ENCODE data around the gene CLDN17.
A peak's percentile ranks its signal among the peaks of the same experiment; 100 is the strongest.

CLDN17 gene, protein sequence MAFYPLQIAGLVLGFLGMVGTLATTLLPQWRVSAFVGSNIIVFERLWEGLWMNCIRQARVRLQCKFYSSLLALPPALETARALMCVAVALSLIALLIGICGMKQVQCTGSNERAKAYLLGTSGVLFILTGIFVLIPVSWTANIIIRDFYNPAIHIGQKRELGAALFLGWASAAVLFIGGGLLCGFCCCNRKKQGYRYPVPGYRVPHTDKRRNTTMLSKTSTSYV

DNA sequence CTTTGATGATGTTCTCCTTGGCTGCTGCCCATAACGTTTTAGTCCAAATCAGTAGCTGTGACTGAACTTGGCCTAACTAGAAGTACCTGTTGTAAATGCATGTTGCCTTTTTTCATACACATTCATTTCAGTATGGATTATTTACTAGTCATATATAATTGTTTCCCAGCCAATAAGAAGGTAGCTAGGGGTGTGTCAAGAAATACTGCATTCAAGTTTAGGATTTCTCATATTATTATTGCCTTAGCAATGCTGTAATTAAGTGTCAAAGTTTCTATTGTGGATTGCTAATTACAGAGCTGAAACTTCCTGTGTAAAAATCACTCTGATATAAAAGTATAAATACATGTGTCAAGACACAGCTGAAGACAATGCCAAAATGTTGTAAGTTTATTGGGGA is at the start of gene CLDN17:
CLDN17 (minus strand) TSS at position 101 of the 400 bp plus-strand sequence. CDS start 188 bp downstream, outside the sequence.
- no peak for DNase-seq

DNA sequence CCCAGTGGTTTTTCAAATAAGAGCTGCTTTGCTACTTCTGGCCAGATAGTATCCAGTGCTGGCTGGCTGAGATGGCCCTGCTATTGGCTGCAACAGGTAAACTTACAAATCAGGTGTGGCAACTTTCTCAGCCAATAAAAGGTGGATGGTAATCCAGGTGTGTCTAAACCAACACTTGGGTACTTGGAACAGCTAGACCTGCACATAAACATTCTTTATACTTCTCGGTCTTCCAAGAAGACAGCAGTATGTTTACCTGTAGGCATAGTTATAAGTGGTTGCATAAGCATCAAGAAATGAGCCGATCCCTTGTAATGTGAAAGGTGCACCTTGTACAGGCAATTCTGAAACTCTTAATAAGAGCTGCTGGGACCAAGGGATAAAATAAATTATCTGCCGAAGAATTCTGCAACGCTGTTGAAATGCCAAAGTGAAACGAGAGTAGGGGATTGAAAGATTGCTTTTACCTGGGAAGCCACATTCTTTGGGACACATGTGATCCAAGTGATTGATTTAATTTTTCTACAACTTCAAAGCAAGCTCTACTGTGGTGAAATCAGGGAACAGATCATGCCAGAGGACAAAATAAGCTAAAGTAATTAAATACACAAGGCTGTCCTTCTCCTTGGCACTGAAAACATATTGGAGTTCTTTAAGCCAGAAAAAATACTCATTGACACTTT is 49.6 kb upstream of the CLDN17 start, which contains the start of gene CLDN8:
CLDN8 (minus strand) TSS at position 57 of the 683 bp plus-strand sequence. CDS start 172 bp downstream, outside the sequence.
- DNase-seq = no peak

DNA sequence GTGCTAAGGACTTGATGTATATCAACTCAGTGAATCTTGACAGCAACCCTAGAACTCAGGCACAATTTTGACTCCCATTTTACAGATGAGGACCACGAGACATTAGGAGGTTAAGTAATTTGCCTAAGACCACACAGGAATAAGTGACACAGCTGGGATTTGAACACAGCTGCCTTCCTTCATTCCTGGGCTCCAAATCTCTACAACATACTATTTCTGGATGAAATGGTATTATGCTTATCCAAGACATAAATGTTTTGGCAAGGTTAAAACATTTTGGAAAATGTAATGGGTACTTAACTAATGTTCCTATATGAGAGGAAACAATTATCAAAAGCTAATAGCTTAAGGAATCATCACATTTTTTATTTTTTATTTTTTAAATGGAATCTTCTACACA is 44.5 kb upstream of the CLDN17 start:
- no peak for DNase-seq

DNA sequence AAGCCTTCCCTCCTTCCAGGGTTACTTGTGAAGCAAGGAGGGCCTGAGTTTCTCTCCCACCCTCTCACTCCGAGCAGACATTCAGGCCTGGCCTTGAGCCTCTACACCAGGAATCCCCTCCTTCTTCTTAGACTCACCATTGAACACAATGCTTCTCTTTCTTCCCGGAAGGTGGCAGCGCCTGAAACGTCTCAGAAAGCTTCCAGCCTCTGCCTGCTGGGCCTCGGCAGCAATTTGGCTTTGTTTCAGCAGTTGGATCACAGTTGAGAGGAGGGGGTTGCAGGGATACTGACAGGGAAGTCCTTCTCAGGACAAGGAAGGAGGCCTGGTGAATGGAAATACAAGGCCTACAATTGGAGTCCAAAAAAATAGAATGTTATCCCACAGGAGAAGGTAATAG is 43.0 kb upstream of the CLDN17 start:
- no peak for DNase-seq

DNA sequence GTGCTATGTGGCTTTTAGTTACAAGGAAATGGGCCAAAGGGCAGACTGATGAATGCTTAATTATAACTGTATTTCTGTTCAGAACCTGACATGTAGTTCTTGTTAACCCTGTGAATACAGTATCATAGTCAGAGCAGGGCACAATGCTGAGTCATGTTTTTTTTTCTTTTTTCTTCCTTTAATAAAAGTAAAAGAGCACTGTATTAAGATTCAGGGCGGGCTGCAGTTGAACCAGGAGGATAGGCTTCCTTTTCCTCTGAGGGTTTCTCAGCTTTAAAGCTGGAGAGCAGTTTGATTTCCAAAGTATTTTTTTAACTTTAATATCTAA is 40.6 kb upstream of the CLDN17 start:
- DNase-seq = no peak

DNA sequence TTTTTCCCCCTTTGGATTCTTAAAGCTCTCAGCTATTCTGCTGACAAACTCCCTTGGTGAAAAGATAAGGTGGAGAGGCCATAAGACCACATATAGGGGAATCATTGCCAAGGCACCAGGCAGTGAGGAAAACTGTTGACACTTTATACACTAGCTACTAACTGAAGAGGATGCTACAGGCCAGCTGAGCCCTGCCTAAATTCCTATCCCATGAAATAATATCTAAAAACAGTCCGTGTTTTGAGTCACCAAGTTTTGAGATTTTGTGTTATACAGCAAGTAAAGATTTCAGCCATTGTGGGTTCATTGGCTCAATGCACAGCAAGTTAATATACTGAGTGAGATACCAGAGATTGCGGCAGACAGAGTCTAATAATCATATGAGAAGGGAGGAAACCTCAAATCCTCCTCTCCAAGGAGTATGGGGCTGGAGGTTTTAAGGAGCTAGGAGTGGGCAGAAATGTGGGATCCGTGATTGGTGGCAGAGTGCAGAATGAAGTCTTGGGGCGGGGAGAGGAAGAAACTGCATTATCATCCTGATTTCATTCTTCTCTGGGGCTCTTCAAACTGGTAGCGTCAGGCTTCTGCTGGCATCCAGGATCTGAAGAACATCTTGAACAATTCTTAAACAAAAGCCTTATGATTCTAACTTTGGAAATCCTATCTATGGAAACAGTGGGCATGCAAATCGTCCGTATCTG is 40.1 kb upstream of the CLDN17 start:
- DNase-seq = no peak

DNA sequence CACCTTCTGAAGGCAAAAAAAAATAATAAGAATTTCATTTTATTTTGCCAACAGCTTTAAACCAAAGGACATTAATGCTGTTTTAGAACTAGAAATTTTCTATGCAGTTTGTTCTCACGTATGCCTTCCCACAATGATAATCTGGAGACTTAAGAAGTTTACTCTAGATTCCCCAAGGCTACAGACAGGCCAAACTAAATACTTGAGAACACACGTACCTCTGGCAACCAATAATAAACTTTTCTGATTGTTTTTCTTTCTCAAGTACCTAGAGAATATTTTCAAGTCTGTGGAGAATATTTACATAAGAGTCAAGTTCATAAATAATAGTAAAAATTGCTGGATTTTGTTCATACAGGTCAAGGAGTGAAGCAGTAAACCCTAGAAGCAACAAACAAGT is 33.4 kb upstream of the CLDN17 start:
- no peak for DNase-seq

DNA sequence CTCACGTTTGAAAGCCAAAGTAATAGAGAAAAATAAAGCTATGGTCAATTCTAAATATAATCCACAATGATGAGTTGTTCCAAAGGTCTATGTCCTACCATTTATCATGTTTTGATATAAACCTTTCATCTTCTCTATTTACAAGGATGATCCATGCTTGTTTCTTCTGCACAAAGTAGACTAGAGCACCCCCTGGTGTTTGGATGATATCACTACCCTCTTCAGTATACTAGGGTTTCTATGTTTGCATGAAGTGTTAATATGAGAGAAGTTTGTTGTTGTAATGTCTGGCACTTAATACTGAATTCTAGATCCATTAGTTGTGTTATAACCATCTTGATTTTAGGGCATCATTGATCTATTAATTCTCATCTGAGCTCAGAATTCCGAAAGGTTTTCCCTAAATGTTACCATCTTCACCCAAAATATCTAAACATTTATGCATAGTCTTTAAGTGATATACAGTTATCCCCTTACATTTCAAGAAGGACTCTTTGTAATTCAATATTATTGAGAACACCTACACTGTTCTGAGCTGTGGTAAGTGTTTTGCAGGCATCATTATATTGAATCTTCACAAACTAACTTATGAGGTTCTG is 28.2 kb upstream of the CLDN17 start:
- DNase-seq = peak; percentile 3

DNA sequence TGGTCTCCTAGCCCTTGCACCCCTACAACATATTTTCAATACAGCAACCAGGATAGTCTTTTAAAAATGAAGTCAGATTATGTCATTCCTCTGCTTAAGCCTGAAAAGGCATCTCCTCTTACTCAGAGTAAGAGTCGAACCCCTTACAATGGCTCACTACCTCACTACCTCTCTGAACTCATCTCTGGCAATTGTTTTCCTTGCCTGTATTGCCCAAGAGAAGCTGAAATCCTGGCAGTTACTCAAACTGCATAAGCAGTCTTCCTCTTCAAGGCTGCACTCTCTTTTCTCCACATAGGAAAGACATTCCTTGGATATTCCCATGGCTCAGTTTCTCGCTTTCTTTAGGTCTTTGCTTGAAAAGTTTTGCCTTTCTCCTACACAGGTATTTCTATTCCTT is 26.6 kb upstream of the CLDN17 start:
- DNase-seq = no peak

DNA sequence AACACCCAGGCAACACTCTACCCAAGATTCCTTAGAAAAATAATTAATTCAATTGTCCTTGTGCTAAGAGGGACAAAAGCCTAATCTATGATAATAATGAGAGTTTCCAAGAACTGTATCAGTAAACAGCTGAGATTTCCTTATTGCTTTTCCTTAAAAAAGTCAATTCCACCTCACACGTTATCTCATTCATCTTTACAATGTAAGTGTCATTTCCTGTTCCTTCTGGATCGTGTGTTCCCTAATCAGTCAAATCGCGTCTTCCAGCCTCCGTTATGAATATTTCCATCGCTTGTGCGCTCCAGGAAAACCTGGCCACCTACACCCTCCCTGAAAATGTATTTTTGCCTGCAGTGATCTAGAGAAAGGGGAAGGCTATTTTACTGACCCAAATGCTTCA is 23.9 kb upstream of the CLDN17 start:
- DNase-seq = no peak

DNA sequence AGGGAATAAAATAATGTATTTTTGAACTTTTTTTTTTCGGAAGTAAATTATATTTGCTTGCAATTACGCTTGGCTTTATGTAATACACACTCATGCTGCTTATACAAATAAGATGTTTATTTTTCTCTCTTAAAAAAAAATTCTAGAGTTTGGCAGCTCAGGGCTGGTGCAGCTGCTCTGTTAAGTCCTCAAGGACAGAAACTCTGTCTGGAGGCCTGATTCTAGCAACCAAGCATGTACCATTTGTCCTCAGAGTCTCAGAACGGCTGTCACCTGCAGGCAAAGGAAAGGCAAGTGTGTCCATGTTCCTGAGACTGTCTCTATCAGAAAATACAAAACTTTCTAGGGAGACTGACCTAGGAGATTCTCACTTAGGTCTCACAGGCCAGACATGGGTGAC is 23.2 kb upstream of the CLDN17 start:
- peak; percentile 43 for DNase-seq

DNA sequence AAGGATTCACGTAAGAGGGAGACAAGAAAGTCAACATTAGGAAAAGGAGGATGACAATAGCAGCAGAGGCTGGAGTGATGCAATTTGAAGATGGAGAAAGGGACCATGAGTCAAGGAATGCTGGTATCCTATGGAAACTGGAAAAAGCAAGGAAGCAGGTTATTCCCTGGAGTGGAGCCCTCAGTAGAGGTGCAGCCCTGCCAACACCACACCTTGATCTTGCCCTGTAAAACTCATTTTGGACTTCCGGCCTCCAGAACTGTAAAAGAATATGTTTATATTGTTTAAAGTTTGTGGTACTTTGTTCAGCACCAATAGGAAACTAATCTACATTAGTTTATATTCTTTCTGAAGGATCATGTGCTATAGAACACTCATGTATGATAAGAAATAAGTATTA is 19.6 kb upstream of the CLDN17 start:
- DNase-seq = no peak

DNA sequence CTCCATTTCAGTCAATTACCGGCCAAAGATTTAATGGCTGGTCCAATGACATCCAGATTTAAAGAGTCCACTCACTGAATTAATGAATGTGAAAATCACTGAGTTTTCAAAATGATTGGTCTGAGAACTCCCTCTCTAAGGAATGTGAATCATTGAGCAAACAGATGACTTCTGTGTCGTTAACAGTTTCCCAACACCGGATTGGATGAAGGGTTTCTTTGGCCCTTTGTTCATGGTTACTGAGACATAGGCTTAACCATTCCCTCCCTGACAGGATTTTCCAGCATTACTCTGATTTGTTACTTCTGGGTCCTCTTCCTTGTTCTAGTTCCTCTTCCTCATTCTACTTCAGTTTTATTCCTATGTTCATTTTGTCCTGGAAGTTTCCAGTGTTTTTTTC is 1.5 kb upstream of the CLDN17 start:
- DNase-seq = no peak

DNA sequence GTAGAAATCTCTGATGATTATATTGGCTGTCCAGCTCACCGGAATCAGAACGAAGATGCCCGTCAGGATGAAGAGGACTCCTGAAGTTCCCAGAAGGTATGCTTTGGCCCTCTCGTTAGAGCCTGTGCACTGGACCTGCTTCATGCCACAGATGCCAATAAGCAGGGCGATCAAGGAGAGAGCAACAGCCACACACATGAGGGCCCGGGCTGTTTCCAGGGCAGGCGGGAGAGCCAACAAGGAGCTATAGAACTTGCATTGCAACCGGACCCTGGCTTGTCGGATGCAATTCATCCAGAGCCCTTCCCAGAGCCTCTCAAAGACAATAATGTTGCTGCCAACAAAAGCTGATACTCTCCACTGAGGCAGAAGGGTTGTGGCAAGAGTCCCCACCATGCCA is 434 bp downstream of the CLDN17 start:
- DNase-seq = no peak

DNA sequence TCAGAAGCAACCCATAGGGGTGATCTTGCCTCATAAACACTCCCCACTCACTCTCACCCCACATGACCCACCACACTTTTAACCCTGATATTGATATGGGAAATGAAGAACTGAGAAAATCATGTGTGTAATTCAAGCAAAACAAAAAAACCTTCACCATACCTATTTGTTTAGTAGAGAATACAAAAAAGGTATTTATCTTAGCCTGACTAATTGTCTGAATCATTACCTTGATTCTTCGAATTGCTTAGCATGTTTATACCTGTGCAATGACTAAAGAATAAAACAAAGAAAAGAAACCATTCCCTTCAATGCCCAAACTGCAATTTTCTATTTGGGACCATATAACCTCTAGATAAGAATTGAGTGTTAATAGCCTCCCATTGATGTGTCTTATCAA is 1.8 kb downstream of the CLDN17 start:
- DNase-seq = no peak

DNA sequence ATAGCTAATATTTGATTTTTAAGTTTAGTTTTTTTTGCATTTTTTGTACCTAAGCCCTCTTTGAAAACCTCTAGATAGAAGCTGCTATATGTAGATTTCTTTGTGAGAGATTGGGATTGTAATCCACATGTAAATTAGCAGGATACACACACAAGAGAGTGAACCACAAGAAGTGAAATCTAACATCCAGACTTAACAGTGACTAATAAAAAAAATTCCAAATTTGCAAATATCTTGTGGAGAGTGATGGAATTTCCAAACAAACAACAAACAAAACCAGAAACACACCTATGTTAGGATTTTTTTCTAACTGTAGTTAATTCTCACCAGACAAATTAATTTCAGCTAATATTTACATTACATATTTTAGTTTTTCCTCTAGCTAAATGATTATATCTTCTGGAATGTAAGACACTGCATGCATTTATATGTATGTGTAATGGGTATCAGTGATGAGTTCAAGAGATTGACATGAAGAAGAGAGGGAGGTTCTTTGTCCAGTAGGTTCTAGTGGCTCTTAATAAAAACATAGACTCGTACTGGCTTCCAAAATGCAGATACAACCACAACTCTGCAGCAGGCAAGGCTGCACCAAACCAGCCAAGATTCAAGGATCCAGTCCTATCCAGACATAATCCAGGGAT is 12.8 kb downstream of the CLDN17 start:
- DNase-seq = no peak

DNA sequence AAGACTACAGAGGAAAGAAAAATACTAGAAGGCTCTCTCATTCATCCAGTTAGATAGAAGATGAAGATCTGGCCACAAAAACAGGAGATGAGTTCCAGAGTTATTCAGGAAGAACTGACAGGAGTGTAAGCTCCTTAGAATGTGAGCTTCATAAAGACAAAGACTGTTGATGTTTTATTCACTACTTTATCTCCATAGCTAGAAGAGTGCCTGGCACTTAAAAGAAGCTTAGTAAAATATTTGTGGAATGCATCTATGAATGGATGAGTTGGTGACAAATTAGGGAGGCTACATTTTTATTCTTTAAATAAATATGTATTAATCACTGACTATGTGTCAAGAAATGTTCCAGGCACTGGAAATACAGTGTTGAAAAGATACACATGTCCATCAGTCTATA is 13.8 kb downstream of the CLDN17 start:
- no peak for DNase-seq

DNA sequence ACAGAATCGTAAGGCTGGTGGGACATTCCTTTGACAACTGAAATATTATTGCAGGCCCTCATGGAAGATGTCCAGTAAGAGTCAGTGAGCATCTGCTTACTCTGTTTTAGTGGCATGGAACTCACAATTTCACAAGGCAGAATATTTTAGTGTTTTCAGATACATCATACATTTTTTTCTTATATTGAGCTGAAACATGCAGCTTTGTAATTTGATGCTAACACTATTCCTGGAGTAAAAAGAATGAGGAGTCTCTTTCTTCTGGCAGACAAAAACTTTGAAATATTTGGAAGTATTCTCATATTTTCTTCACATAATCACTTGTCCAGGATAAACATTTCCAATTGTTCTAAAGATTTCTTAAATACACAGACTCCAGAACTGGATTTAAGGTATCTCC is 17.7 kb downstream of the CLDN17 start:
- DNase-seq = no peak

DNA sequence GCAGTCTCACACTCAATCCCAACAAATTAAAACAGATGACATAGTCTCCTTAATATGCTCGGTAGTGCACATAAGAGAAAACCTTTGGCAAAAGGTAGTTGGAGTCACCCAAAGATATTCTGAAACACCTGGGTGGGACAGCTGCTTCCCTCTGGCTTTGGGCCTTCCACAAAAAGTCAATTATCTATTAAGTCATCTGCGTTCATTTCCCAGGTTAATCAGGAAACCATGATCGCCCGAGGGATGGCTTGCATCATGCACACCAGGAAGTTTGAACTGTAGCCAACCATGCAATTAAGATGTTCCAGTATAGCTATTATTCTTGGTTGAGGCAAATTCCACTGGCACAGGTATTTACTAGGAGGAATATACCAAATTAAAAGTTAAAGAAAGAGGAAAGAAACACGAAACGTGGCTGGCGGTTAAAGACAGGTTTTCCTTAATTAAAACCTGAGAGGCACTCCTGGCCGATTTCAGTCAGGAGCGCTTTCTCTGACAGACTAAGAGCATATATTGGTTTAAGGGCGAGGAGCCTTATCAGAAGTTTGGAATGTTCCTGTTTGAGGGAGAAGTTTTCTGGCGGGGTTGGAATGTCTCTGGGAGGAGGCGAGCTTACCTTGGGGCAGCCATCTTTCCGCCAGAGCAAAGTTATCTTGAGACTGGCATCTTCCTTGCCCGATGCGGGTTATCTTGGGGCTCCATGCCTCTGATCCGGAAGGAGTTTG is 19.9 kb downstream of the CLDN17 start:
- DNase-seq = no peak

DNA sequence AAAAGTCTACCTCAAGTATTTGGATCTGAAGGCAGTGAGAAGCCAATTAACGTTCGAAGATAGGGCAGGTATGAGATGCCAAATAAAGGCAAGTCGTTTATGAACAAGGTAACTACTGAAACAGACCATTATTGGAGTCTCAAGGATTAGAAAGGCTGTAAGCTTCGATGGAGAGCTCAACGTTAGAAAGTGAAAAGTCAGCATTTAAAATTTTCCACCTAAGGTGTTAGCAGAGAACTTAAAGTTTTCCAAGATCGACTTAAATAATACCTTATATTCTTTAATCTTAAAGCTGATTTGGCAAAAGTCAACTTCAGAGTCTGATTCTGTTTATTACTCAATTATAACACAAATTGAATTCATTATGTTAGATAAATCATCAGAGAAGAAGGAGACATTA is 28.1 kb downstream of the CLDN17 start:
- DNase-seq = no peak

DNA sequence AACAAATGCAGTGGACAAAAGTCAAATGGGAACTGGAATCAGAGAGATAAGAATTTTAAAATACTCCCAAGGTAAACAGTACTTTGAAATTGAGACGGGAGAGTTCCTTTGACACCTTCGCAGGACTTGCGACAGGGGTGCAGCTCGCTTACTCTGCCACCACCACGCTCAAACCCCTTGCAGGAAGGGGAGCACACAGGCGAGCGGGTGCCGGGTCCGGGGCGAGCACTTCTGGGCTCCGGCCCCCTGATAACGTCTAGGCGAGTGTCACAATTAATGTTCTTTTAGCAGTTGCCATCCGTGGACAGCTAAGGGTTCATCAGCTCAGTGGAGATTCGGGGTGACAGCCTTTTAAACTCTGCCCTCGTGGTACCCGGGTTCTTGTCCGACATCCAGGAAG is 37.4 kb downstream of the CLDN17 start:
- no peak for DNase-seq

DNA sequence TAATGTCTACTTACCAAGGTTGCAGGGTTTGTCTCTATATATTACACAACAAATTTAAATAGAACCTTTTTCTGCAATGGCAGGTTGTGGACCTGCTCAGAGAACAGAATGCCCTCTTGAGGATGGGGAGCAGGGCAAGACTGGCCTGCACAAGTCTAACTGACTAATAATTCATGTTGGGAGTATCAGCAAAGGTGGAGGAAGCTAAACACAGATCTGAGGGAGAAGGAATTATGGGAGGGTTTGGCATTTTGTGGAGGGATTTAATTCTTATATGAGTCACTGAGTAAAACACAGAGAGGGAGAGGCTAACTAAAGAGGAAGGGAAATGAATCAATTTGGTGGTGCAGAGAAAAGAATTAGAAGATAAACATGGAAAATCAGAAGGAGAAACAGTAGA is 40.0 kb downstream of the CLDN17 start:
- DNase-seq = no peak

DNA sequence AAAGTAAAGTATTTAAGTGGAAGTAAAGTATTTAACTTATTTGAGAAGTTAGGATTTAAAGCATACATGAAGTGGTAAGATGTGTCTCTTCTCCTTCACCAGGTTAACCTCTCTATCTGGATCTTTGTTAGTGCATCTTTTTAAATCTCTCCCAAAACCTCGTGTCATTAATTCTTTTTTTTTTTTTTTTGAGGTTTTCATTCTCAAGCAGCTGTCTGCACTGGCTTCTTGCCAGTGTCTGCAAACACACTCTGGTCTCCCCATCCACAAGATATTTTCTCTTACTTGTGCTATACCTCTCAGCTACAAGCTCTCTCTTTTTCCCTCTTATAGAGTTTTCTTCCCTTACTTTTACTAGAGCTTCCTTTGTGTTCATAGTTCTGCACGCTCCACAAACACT is 49.0 kb downstream of the CLDN17 start:
- no peak for DNase-seq

All from NCI-H774 (cell line).